ENCODE data around the gene C1QTNF7.

- TF ChIP-seq POLR2A (IDR thresholded peaks at IDR 0.05; ENCODE audit: low read length) (no peak), GATA1 (IDR thresholded peaks at IDR 0.05; ENCODE audit: low read depth, low read length) (no peak)
Measured at GRCh38 chr4:15425520-15425919, 2.3 kb upstream of the C1QTNF7 start.

Data from erythroblast (primary cell).